Kidney epithelial cell (primary cell): ENCODE results near the gene GNB5. TPM values are rescaled to one million over a fixed set of nuclear protein-coding genes. Genes with fewer than 3 reads are reported as not detected.

ENCODE experiments used
- DNase-seq: peaks from one replicate; pipeline ENCODE4 v3.0.0-alpha.2; 2010; ENCODE audit warnings: low read depth
- H3K27me3 ChIP-seq: 2 replicates; pipeline ENCODE4 v1.6.0; 2011; ENCODE audit warnings: low read length; ENCODE audit not compliant: control insufficient read depth, insufficient read depth
- H3K36me3 ChIP-seq: 2 replicates; pipeline ENCODE4 v1.5.1; 2011; ENCODE audit warnings: low read length; ENCODE audit not compliant: control insufficient read depth, insufficient read depth
- H3K4me3 ChIP-seq: 2 replicates; pipeline ENCODE4 v1.5.1; 2011; ENCODE audit warnings: low read depth, mild to moderate bottlenecking, control low read depth, low read length
- CTCF ChIP-seq: IDR thresholded peaks from 2 replicates; pipeline ENCODE4 v1.5.1; 2011; ENCODE audit warnings: mild to moderate bottlenecking, moderate library complexity, low read length, control low read depth, inconsistent platforms; ENCODE audit not compliant: insufficient read depth, poor library complexity, severe bottlenecking
- total RNA-seq: library from RNA; depleted of rRNA; stranded (reverse); fragments of >200 nt; gene quantifications from 2 replicates; pipeline ENCODE4 v1.2.3, GENCODE V29; 2015

The GNB5 gene
- total RNA-seq, 1 donor from 2014 or later = 46.7 TPM

GRCh38 chr15:52080031-52080430, 111.2 kb downstream of the GNB5 start:
- DNase-seq = peak; percentile 48
- Histone ChIP-seq H3K4me3 (no peak overlapping the region), H3K36me3 (no peaks in the 10 kb centered on the region), H3K27me3 (no peaks in the 10 kb centered on the region)
- no peak for TF ChIP-seq CTCF

- TF ChIP-seq CTCF = peak; percentile 81
- Histone ChIP-seq H3K27me3 (no peaks in the 10 kb centered on the region), H3K36me3 (no peaks in the 10 kb centered on the region), H3K4me3 (no peak overlapping the region)
- DNase-seq = no peak
These were observed 112.1 kb downstream of the GNB5 start for GRCh38 chr15:52078876-52079700.

- no peaks in the 10 kb centered on the region for H3K36me3 ChIP-seq
- no peaks in the 10 kb centered on the region for H3K27me3 ChIP-seq
- H3K4me3 ChIP-seq = no peak overlapping the region
- DNase-seq = no peak
- TF ChIP-seq CTCF = no peak
These were observed 112.9 kb downstream of the GNB5 start for GRCh38 chr15:52078197-52078875.

GRCh38 chr15:52076889-52077781, 114.1 kb downstream of the GNB5 start:
- TF ChIP-seq CTCF = no peak
- peak; percentile 69 for DNase-seq
- no peak overlapping the region for H3K4me3 ChIP-seq

GRCh38 chr15:52071570-52071969, 119.6 kb downstream of the GNB5 start:
- Histone ChIP-seq H3K4me3 (no peak overlapping the region), H3K36me3 (no peaks in the 10 kb centered on the region), H3K27me3 (no peaks in the 10 kb centered on the region)
- no peak for DNase-seq
- no peak for TF ChIP-seq CTCF

More at GRCh38 chr15:52076889-52077781, 114.1 kb downstream of the GNB5 start:
- Histone ChIP-seq H3K27me3 (no peaks in the 10 kb centered on the region), H3K36me3 (no peaks in the 10 kb centered on the region)
